HEK293 (cell line): ENCODE results near the gene FASN.

ENCODE experiments used
- PBX3 ChIP-seq: sonication (generic); formaldehyde crosslinking; IDR thresholded peaks from 2 replicates; pipeline ENCODE4 v1.8.1; 2022; ENCODE audit warnings: mild to moderate bottlenecking, moderate library complexity, missing genetic modification reagents
- YY2 ChIP-seq: fragments of 450-650 bp; formaldehyde crosslinking; IDR thresholded peaks from 2 replicates; pipeline ENCODE4 v1.5.1; 2016; ENCODE audit warnings: missing biosample characterization, missing genetic modification characterization
- ZBTB1 ChIP-seq: fragments of 450-650 bp; formaldehyde crosslinking; IDR thresholded peaks from 2 replicates; pipeline ENCODE4 v1.5.1; 2016; ENCODE audit warnings: missing biosample characterization, missing genetic modification characterization
- ZBTB26 ChIP-seq: fragments of 450-650 bp; formaldehyde crosslinking; optimal IDR thresholded peaks from 2 replicates; pipeline ENCODE3; 2016; ENCODE audit warnings: missing biosample characterization, mild to moderate bottlenecking, missing genetic modification characterization
- ZFP41 ChIP-seq: fragments of 450-650 bp; formaldehyde crosslinking; IDR thresholded peaks from 2 replicates; pipeline ENCODE4 v1.5.1; 2016; ENCODE audit warnings: missing biosample characterization, missing genetic modification characterization, borderline replicate concordance
- ZNF423 ChIP-seq: fragments of 450-650 bp; formaldehyde crosslinking; IDR thresholded peaks from 2 replicates; pipeline ENCODE4 v1.5.1; 2016; ENCODE audit warnings: missing biosample characterization, missing genetic modification characterization
- ZNF473 ChIP-seq: fragments of 450-650 bp; formaldehyde crosslinking; IDR thresholded peaks from 2 replicates; pipeline ENCODE4 v1.5.1; 2017; ENCODE audit warnings: missing biosample characterization, missing genetic modification characterization
- ZNF558 ChIP-seq: fragments of 450-650 bp; formaldehyde crosslinking; IDR thresholded peaks from 2 replicates; pipeline ENCODE4 v1.5.1; 2016; ENCODE audit warnings: missing biosample characterization, missing genetic modification characterization
- ZNF654 ChIP-seq: fragments of 450-650 bp; formaldehyde crosslinking; IDR thresholded peaks from 2 replicates; pipeline ENCODE4 v1.5.1; 2016; ENCODE audit warnings: low read depth, missing biosample characterization, missing genetic modification characterization
- ZNF768 ChIP-seq: fragments of 450-650 bp; formaldehyde crosslinking; IDR thresholded peaks from 2 replicates; pipeline ENCODE4 v1.5.1; 2018; ENCODE audit warnings: missing biosample characterization, mild to moderate bottlenecking, missing genetic modification characterization
- ZNF792 ChIP-seq: fragments of 450-650 bp; formaldehyde crosslinking; IDR thresholded peaks from 2 replicates; pipeline ENCODE4 v1.5.1; 2016; ENCODE audit warnings: missing biosample characterization, missing genetic modification characterization
- TF ChIP-seq, protein P1 (sequence below): fragments of 450-650 bp; formaldehyde crosslinking; IDR thresholded peaks from 2 replicates; pipeline ENCODE4 v1.5.1; 2016; ENCODE audit warnings: missing biosample characterization, missing genetic modification characterization
- TF ChIP-seq, protein P2 (sequence below): fragments of 450-650 bp; formaldehyde crosslinking; IDR thresholded peaks from 2 replicates; pipeline ENCODE4 v1.5.1; 2016; ENCODE audit warnings: missing biosample characterization, missing genetic modification characterization, low read depth
- TF ChIP-seq, protein P3 (sequence below): IDR thresholded peaks from 2 replicates; pipeline ENCODE4 v1.6.1; 2011; ENCODE audit warnings: mild to moderate bottlenecking, low read depth, low read length, borderline replicate concordance

DNA sequence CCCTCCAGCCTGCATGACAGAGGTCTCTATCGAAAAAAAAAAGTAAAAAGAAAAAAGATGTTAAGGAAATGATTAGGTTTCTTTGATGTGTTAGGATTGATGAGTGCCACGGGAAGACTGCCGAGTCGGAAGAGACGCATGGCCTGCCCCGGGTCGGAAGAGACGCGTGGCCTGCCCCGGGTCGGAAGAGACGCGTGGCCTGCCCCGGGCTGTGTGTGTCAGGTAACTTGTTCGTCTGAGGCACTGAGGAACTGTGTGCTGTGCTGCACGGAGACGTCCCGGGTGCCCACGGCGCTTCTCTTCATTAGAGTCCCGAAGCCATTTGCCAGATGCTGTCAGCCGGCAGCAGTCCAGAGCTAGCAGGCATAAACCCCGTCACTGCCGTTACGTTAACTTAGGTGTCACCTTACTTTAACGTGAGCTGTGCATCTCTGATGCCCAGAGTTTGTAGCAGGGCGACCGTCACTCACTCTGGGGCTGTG, 40.5 kb upstream of the FASN start:
- TF ChIP-seq, protein P1, sequence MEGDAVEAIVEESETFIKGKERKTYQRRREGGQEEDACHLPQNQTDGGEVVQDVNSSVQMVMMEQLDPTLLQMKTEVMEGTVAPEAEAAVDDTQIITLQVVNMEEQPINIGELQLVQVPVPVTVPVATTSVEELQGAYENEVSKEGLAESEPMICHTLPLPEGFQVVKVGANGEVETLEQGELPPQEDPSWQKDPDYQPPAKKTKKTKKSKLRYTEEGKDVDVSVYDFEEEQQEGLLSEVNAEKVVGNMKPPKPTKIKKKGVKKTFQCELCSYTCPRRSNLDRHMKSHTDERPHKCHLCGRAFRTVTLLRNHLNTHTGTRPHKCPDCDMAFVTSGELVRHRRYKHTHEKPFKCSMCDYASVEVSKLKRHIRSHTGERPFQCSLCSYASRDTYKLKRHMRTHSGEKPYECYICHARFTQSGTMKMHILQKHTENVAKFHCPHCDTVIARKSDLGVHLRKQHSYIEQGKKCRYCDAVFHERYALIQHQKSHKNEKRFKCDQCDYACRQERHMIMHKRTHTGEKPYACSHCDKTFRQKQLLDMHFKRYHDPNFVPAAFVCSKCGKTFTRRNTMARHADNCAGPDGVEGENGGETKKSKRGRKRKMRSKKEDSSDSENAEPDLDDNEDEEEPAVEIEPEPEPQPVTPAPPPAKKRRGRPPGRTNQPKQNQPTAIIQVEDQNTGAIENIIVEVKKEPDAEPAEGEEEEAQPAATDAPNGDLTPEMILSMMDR (tag by site-specific recombination): no peak
- no peak for TF ChIP-seq ZBTB26 (tag by site-specific recombination)
- no peak for TF ChIP-seq ZNF792 (tag by site-specific recombination)
- TF ChIP-seq ZNF558 (tag by site-specific recombination): no peak
- TF ChIP-seq, protein P2, sequence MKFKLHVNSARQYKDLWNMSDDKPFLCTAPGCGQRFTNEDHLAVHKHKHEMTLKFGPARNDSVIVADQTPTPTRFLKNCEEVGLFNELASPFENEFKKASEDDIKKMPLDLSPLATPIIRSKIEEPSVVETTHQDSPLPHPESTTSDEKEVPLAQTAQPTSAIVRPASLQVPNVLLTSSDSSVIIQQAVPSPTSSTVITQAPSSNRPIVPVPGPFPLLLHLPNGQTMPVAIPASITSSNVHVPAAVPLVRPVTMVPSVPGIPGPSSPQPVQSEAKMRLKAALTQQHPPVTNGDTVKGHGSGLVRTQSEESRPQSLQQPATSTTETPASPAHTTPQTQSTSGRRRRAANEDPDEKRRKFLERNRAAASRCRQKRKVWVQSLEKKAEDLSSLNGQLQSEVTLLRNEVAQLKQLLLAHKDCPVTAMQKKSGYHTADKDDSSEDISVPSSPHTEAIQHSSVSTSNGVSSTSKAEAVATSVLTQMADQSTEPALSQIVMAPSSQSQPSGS: no peak
- TF ChIP-seq, protein P3, sequence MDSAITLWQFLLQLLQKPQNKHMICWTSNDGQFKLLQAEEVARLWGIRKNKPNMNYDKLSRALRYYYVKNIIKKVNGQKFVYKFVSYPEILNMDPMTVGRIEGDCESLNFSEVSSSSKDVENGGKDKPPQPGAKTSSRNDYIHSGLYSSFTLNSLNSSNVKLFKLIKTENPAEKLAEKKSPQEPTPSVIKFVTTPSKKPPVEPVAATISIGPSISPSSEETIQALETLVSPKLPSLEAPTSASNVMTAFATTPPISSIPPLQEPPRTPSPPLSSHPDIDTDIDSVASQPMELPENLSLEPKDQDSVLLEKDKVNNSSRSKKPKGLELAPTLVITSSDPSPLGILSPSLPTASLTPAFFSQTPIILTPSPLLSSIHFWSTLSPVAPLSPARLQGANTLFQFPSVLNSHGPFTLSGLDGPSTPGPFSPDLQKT: no peak
- no peak for TF ChIP-seq PBX3 (CRISPR knock-in tag)
- no peak for TF ChIP-seq YY2 (tag by site-specific recombination)
- TF ChIP-seq ZFP41 (tag by site-specific recombination): no peak
- no peak for TF ChIP-seq ZNF473 (tag by site-specific recombination)
- no peak for TF ChIP-seq ZNF654 (tag by site-specific recombination)
- TF ChIP-seq ZBTB1 (tag by site-specific recombination): no peak
- TF ChIP-seq ZNF423: no peak
- TF ChIP-seq ZNF768 (tag by site-specific recombination): no peak
